Measurements from ENCODE around the gene CEP170. TPM values are rescaled to one million over a fixed set of nuclear protein-coding genes. Genes with fewer than 3 reads are reported as not detected.
"Not testable (repeated sequence)": the region's sequence is repeated elsewhere in the genome, so short reads cannot be mapped to it uniquely, and the experiment has no call there.

The CEP170 gene
- total RNA-seq, 1 donor from 2014 or later = 40.8 TPM

DNA sequence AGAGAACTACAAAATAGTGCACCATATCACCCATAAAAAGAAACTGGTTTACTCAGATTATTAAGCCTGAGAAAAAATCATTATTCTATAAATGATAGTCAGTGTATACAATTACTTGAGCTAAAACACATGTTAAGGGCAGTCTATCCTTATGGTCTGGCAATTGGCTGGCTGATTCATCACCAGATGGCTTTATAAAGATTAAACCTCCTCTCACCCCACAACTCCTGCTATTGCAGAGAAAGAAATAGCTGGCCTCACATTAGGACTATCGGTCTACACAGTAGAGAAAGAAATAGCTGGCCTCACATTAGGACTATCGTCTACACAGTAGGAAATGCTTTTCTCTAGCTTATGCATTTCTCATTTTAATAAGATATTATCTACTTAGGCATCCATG is 21.2 kb downstream of the CEP170 start:
- no peak for DNase-seq (ENCODE audit: low spot score)

DNA sequence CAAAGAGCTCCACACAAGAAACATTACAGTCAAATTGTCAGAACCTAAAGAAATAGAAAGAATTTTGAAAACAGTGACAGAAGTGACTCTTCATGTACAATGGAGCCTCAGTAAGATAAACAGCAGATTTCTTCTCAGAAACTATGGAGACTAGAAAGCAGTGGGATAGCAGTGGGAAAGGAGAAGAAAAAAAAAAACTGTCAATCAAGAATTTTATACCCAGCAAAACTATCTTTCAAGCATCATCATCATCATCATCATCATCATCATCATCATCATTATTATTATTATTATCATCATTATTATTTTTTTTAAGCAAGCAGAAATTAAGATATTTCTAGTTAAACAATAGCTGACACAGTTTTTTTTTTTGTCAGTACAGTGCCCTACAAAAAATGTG is 24.2 kb downstream of the CEP170 start:
- no peak for DNase-seq (ENCODE audit: low spot score)

DNA sequence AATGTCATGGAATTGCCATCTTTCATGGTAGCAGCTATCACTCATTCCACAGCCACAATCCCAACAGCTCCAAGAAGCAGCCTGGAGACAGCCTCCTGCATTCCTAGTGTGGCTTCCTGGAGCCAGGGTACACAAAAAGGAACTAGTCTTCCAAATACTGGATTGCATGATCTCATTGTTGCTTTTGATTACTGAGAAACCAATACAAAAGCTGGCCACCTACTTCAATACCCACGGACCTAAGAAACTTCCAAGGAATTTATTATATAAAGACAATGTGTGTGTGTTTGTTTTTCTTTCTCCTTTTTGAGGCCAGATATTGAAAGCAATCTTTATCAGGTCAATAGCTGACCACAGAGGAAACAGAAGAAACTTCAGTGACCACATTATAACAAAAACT is 25.6 kb downstream of the CEP170 start:
- no peak for DNase-seq (ENCODE audit: low spot score)

DNA sequence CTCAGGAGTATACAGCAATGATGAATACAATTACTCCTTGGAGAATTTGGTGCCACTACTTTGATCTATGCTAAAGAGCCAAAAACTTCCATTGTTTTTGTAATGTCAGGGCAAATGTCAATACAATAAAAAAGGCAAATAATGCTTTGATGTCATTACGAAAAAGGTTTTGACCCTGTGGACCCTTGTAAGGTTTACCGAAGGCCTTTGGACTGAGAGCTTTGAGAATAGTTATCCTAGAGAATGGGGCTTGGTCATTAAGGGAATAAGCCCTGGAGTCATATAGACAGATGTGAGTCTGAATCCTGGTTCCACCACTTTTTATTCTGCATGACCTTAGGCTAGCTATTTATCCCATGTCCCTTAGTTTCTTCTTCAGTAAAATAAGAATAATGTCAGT is 27.5 kb downstream of the CEP170 start:
- no peak for DNase-seq (ENCODE audit: low spot score)

DNA sequence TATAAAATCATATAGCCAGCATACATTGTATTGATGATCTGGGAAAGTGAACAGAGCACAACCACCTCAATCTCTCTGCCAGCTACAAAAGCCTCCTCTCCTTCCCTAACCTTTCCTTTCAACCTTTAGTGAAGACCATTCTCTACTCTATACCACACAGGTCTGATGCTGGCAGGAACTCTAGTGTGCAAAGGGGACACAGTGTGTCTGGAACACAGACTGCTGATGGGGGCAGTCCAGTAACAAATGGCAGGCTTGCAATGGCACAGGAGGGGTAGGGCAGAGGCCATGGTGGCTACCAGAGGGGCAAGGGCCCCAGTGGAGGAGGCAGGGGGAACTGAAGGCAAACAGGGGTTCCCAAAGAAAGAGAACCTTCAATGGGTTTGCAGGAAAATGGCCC is 37.0 kb downstream of the CEP170 start:
- DNase-seq (ENCODE audit: low spot score) = no peak

DNA sequence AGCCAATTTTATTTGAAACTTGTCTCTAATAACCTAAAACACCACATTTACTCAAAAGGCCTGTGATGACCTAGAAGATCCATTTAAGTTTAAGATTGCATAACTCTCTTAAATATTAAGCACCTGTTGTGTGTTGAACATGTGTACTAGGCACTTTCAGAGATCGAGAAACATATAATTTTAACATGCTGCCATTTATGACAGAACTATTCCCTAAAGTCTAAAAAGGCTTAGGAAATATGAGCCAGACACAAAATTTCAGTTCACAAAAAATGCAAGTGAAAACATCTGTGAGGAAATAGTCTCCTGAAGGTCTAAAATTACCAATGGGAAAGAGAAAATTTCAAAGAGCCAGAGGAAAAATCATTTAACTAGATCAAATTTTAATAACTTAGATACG is 37.7 kb downstream of the CEP170 start:
- no peak for DNase-seq (ENCODE audit: low spot score)

DNA sequence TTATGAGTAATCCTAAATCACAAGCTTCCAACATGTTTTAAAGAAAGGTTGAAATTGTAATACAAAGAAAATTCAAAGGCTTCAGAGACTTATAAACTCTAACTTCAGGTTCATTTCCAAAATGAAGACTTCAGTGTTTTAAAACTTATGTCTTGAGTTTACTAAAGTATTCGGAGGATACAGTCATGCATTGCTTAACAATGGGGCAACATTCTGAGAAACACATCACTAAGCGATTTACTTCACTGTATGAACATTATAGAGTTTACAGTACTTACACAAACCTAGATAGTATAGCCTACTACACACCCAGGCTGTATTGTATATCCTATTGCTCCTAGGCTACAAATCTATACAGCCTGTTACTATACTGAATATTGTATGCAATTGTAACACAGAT is 38.3 kb downstream of the CEP170 start:
- DNase-seq (ENCODE audit: low spot score) = no peak

DNA sequence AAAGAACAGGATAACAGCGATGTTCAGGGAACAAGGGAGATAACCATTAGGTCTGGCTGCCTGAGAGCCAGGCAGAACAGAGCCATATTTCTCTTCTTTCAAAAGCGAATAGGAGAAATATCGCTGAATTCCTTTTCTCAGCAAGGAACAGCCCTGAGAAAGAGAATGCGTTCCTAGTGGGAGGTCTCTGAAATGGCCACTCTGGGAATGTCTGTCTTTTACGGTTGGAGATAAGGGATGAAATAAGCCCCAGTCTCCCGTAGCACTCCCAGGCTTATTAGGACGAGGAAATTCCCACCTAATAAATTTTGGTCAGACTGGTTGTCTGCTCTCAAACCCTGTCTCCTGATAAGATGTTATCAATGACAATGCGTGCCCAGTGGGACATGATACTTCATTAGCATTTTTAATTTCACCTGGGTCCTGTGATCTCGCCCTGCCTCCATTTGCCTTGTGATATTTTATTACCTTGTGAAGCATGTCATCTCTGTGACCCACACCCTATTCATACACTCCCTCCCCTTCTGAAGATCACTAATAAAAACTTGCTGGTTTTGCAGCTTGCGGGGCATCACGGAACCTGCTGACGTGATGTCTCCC is 39.7 kb downstream of the CEP170 start:
- not testable (repeated sequence) for DNase-seq (ENCODE audit: low spot score)

DNA sequence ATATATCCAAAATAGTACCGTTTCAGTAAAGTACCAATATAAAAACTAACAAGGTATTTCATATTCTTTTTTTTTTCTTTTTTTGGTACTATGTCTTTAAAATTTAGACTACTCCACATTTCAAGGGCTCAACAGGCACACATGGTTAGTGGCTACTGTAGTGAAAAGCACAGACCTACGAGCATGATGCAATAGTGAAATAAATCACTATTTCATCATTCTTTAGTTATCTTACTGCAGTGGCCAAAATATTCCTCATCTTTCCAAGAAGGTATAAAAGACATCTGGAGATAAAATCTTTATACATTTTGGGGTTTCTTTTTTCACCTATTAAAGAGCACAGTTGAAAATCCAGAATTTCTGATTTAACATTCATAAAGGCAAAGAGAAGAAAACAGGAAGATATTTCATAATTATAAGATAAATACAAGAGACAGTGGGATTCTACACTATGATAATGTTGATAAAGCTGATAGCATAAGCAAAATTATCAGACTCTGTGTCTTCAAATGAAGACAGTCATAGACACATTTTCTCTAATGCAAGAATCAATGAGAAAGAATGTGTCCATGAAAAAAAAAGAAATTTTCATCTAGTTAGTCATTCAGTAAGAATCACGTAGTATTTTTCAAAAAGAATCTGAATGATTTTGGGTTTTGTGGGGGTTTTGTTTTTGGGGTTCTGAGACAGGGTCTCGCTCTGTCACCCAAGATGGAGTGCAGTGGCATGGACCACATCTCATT is 41.9 kb downstream of the CEP170 start:
- DNase-seq (ENCODE audit: low spot score) = no peak

DNA sequence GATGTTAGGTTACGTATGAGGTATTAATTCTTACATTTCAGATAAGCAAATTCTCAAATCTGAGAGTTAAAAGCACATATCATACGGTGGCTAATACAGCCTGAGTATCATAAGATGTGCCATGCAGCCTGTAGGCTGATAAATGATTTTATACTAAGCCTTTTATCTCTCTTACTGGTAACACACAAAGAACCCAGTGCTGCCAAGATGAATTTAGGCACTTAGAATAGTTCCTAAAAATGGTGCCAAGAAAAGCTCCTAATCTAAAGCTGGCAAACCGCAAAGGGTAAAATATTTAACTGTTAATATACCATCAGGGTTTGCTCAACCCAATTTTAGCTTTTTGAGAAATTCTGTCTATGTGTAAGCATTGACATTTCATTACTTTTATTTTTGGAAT is 43.1 kb downstream of the CEP170 start:
- not testable (repeated sequence) for DNase-seq (ENCODE audit: low spot score)

DNA sequence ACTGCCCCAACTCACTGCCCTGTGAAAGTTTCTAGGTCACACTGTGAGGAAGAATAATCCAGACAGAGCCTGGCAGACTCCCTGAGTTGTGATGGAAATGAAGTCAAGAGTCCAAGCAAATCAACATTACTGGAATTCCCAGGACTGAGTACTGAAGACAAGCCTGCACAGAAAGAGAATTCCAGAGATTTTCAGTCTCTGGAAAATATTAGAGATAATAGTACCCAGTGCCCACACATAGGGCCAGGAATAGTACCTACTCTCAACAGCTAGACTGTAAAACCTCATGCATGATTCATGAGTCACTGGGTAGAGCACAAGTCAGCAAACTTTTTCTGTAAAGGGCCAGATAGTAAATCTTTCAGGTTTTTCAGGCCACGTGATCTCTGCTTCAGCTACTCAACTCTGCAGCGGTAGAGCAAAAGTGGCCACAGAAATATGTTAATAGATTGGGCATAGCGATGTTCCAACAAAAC is 50.0 kb downstream of the CEP170 start:
- DNase-seq (ENCODE audit: low spot score) = not testable (repeated sequence)

DNA sequence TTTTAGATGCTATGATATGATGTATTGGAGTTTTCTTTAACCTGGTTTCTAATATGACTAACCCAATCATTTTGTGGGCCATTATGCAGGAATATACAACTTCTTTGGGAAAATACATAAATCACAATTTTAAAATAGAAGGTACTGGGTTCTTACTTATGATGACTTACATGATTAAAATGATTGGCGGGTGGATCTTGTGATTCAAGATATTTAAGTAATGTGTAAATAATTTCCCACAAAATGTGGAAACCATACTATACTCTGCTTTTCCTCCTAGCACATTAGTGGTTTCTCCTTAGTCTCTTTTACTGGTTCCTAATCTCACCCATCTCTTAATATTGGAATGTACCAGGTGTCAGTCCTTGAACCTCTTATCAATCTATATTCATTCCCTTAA is 50.7 kb downstream of the CEP170 start:
- not testable (repeated sequence) for DNase-seq (ENCODE audit: low spot score)

DNA sequence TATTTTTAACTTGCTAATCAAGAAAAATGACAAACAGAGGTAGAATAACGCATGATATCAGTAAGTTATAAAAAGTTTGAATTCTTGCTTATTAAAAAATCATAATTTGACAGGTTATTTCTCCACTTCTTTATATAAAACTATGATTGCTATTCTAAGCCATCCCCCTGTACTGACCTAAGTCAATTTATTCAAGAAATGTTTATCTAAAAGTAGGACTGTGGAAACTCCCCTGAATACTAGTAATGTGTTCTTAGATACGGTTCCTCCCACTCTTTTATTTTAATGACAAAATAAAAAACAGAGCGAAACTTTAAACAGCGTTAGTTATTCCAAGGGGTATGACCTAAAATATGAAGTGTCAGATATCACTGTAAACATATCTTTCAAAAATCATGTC is 51.9 kb downstream of the CEP170 start:
- not testable (repeated sequence) for DNase-seq (ENCODE audit: low spot score)

DNA sequence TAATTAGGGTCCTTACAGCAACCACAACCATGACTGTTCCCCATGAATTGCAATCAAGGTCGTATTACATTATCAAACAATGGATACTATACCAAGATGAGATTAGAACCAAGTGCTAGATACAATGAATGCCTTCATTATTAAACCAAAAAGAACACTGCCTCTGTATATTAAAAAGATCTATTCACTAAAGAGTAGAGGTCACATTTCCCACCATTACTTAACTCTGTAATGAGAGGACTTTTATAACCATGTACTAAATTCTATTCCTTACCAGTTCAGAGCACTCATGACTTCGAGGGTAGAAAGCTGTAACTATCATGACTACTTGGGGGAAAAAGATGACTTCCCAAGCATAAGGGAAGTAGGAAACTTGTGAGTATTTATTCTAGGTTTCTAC is 53.8 kb downstream of the CEP170 start:
- not testable (repeated sequence) for DNase-seq (ENCODE audit: low spot score)

DNA sequence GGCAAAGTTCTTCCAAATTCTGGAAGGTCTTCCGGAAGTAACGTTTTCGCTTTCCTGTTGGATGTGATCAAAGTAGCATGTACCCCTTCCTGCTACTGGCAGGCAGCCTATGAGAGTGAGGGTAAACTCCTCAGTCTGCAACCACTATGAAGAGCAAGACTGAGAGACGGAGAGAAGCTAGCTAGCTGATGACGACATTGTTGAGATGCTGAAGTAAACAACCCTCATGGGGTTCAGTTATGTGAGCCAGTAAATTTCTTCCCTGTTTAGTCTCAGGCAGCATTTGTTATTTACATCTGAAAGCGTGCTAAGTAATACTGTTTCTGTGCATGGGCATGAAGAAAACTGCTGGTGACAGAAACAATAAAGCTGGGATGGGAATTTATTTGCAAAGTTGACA is 57.6 kb downstream of the CEP170 start:
- not testable (repeated sequence) for DNase-seq (ENCODE audit: low spot score)

DNA sequence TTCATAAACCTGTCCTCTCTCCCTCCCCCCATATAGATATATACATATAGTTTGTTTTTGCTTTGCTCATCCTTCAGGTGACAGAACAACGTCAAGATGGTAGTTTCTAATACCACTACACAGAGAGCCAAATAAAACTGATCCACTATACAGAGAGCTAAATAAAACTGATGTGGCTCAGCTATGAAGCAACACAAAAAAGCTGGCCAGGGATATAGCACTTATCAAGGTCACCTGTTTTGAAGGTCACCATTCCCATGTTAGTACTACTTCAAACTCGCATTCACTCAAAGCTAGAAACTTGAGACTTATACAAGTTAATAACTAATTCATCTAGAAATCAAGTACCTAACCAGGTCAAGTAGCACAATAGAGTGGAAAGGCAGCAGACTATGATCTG is 61.8 kb downstream of the CEP170 start:
- DNase-seq (ENCODE audit: low spot score) = not testable (repeated sequence)

DNA sequence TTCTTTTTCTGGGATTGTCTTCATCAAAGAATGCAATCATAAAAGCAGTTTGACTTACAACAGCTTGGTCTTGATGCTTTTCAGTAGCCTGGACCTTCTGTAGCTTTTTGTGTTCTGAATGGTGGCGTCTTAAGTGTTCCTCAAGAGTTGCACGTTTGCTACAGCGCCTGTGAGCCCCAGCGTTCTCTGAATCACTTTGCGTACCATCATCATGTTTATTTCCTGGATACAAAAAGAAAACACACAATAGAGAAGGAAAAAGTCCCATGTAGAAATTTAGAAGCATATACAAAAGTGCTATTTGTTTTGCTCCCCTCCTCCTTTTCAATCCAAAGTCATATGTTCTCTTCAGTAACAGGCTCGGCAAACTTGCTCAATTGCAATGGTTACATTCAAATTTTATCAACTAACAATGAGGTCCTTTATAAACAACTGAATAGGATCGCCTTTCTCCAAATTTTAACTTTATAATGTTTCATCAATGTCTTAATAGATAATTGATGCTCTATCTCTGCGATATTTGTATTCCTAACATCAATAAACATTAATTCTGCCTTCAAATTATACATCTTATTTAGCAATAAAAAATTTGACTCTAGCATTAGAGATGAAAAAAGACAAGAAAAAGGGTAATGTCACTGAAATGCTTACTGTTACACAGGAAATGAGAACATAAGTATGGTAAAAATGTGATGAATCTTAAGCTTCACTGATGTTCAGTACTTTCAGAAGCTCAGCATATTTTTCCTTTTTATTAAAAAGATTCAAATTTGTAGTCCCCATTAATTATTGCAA is 68.7 kb downstream of the CEP170 start:
- DNase-seq (ENCODE audit: low spot score) = not testable (repeated sequence)

DNA sequence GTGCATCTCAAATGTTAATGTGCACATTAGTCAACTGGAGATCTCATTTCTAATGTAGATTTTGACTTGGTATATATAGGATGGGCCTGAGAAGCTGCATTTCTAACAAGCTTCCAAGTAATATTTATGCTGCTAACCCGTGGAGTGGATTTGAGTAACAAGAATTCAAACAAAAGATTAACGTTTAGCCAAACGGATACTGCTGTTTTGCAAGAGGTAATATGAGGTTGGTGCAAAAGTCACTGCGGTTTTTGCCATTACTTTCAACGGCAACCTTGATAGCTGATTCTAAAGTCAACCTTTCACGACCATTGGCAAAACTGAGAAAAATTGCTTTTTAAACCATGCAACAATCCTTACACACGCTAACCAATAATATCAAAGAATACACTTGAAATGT is 70.3 kb downstream of the CEP170 start:
- not testable (repeated sequence) for DNase-seq (ENCODE audit: low spot score)

DNA sequence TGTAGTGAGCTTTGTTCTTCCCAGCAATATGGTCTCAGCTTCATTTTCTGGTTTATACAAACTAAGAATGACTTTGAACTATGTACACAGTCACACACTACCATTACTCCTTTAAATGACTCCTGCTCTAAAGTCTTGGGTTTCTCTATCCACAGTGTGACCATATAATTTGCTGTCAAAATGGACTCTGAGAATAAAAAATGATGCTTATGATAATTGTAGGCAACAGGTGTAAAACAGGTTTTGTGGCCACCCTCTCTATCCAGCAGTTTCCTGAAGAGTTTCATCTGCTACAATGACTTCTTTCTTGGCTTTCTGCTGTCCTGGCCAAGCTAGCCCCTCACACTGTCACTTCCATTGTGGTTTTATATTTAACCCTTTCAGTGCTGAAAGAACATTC is 71.4 kb downstream of the CEP170 start:
- DNase-seq (ENCODE audit: low spot score) = not testable (repeated sequence)

DNA sequence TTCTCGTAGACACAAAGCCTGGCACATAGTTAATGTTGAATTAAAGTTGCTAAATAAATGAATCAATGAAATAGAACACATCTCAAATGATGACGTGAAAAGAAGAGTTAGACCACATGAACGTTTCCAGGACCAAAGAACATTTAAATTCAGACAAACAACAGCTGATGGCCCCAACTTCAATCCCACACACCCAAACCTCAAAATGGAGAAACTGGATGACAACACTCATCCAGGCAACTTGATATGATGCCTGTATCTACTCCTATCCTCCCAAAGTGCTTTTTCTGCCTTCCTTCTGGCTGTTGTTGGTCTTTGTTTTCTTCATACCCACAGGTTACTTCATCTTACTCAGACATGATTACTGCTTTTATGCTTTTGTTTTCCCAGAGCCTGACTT is 71.9 kb downstream of the CEP170 start:
- DNase-seq (ENCODE audit: low spot score) = not testable (repeated sequence)

DNA sequence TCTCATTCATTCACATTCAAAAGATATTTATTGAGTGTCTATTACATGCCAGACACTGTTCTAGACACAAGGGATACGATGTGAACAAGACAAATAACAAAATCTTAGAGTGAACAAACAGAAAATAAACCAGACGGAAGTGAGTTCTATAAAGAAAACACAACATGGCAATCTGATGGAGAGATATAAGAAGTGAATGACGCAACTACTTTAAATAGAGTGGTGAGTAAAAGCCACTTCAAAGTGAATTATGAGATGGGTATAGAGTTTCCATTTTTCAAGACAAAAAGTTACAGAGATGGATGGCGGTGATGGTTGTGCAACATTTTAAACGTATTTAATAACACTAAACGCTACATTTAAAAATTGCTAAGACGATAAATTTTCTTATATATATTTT is 75.4 kb downstream of the CEP170 start:
- DNase-seq (ENCODE audit: low spot score) = no peak

DNA sequence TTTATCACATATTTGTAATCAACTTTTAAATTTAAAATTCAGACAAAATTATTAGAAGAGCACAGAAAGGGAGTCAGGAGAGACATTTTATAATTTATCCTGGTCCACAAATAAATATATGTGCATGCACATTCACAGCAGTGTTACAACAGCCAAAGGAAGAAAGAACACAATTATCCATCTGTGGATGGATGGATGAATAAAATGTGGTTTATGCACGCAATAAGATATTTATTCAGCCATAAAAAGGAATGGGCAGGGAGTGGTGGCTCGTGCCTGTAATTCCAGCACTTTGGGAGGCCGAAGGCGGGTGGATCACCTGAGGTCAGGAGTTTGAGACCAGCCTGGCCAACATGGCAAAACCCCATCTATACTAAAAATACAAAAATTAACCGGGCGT is 77.3 kb downstream of the CEP170 start:
- DNase-seq (ENCODE audit: low spot score) = not testable (repeated sequence)

All from ureter (tissue), 1 donor.